Activated T-helper 17 cell treated with anti-CD3 and anti-CD28 coated beads, Interleukin-2, amount 50 U/mL, for 72 hours (primary cell): Measurements from ENCODE around the gene PAF1. TPM values are rescaled to one million over a fixed set of nuclear protein-coding genes. Genes with fewer than 3 reads are reported as not detected.

Experiments
- ATAC-seq: fragments of 150-1000 bp; cut with Tn5 transposase; replicated peaks from 2 replicates; pipeline ENCODE4 v1.10.0; 2021; ENCODE audit warnings: mild to moderate bottlenecking, moderate library complexity
- H3K27ac Mint-ChIP-seq: one replicate; pipeline ENCODE4 v1.8.0; 2022; ENCODE audit warnings: mixed read lengths
- H3K27me3 Mint-ChIP-seq: one replicate; pipeline ENCODE4 v1.8.0; 2022; ENCODE audit warnings: mixed read lengths
- H3K36me3 Mint-ChIP-seq: one replicate; pipeline ENCODE4 v1.8.0; 2022; ENCODE audit warnings: low read depth, mild to moderate bottlenecking, mixed read lengths
- H3K4me1 Mint-ChIP-seq: one replicate; pipeline ENCODE4 v1.8.0; 2022; ENCODE audit warnings: mixed read lengths
- H3K4me3 Mint-ChIP-seq: one replicate; pipeline ENCODE4 v1.8.0; 2022; ENCODE audit warnings: mild to moderate bottlenecking, mixed read lengths
- H3K9me3 Mint-ChIP-seq: one replicate; pipeline ENCODE4 v1.8.0; 2022; ENCODE audit warnings: mixed read lengths
- total RNA-seq, 2 donors: library from RNA; stranded (reverse); gene quantifications; one replicate each; pipeline ENCODE4 v1.2.3, GENCODE V29; 2022

The PAF1 gene
- 10 to 100 TPM; 46.6 to 58.6 TPM for total RNA-seq

GRCh38 chr19:39390751-39391437, at the start of gene PAF1, which contains the start of gene MED29:
PAF1 (minus strand) TSS chr19:39391106; CDS start chr19:39390864, 242 bp downstream.
MED29 (plus strand) TSS chr19:39391378; CDS start chr19:39391423, 45 bp downstream.
- H3K36me3 Mint-ChIP-seq, result peaks cover 98% of the 10 kb centered on the region
- no peaks in the 10 kb centered on the region for H3K27me3 Mint-ChIP-seq
- peak within 1 kb of the TSS; percentile 99 for H3K27ac Mint-ChIP-seq
- H3K9me3 Mint-ChIP-seq, result no peaks in the 10 kb centered on the region
- ATAC-seq, result peak; percentile 99
- peak within 1 kb of the TSS; percentile 100 for H3K4me3 Mint-ChIP-seq
- peaks cover 5% of the 10 kb centered on the region for H3K4me1 Mint-ChIP-seq

DNA sequence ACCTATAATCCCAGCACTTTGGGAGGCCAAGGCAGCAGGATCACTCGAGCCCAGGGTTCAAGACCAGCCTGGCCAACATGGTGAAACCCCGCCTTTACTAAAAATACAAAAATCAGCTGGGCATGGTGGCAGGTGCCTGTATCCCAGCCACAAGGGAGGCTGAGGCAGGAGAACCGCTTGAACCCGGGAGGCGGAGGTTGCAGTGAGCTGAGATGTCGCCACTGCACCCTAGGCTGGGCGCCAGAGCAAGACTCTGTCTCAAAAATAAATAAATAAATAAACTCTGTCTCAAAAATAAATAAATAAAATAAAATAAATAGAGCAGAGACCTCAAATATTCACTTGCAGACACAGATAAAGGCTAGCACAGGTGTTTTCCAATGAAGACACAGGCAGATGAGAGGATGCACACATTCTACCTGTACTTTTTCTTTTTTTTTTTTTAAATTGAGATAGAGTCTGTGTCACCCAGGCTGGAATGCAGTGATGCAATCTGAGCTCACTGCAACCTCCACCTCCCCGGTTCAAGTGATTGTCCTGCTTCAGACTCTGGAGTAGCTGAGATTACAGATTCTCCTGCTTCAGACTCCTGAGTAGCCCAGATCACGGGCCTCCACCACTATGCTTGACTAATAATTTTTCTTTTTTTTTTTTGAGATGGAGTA, 47.5 kb upstream of the PAF1 start:
- H3K4me1 Mint-ChIP-seq, result peaks cover 30% of the 10 kb centered on the region
- no peak overlapping the region for H3K4me3 Mint-ChIP-seq
- no peak for ATAC-seq
- H3K36me3 Mint-ChIP-seq, result peaks cover 33% of the 10 kb centered on the region
- no peaks in the 10 kb centered on the region for H3K27me3 Mint-ChIP-seq
- no peaks in the 10 kb centered on the region for H3K9me3 Mint-ChIP-seq
- H3K27ac Mint-ChIP-seq, result no peak overlapping the region

GRCh38 chr19:39436350-39436716, 45.4 kb upstream of the PAF1 start:
- Mint-ChIP-seq H3K27ac (peak overlapping the region; percentile 100), H3K4me1 (peaks cover 32% of the 10 kb centered on the region), H3K27me3 (no peaks in the 10 kb centered on the region), H3K36me3 (peaks cover 53% of the 10 kb centered on the region), H3K4me3 (peak overlapping the region; percentile 100), H3K9me3 (no peaks in the 10 kb centered on the region)
- ATAC-seq, result no peak

GRCh38 chr19:39435499-39436349, 44.8 kb upstream of the PAF1 start, which contains the start of gene RPS16:
RPS16 (minus strand) TSS chr19:39435949; CDS start chr19:39435895, 54 bp downstream.
- peak; percentile 88 for ATAC-seq
- Mint-ChIP-seq H3K9me3 (no peaks in the 10 kb centered on the region), H3K4me1 (peaks cover 32% of the 10 kb centered on the region), H3K27ac (peak within 1 kb of the TSS; percentile 100), H3K36me3 (peaks cover 59% of the 10 kb centered on the region), H3K27me3 (no peaks in the 10 kb centered on the region), H3K4me3 (peak within 1 kb of the TSS; percentile 100)

DNA sequence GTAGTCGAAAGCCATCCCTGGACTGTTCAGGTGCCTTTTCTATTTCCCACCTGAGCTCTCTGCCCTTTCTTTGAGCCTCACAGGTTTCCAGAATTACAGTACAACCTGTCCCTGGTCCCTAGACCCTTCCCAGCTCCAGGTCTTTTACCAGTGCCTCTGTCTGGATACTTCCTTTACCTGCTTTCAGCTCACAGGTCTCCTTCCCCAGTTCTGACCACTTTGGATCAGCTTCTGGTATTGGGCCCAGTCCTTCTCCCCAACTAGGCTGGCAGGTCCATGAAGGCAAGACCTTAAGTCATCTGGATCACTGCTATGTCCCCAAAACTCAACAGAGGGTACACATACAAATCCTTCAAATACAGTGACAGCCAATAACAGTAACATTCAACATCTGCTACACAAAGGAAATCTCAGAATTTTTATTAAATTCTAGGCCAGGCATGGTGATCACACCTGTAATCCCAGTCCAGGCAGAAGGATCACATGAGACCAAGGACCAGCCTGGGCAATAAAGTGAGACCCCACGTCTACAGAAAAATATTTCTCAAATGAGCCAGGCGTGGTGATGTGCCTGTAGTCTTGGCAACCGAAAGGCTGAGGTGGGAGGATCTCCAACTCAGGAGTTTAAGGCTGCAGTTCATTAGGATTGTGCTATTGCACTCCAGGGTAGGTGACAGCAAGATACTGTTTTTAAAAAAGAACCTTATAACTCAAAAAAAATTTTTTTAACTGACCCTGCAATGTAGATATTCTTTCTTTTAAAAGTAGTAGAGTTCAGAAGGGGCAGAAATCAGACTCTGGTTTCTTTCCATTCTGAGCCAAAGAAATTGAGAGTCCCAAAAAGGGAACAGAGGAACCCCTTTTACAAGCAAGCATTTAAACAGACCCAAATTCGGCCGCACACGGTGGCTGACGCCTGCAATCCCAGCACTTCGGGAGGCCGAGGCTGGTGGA, 43.5 kb upstream of the PAF1 start:
- peak overlapping the region; percentile 100 for H3K27ac Mint-ChIP-seq
- H3K27me3 Mint-ChIP-seq, result no peaks in the 10 kb centered on the region
- peaks cover 36% of the 10 kb centered on the region for H3K4me1 Mint-ChIP-seq
- H3K4me3 Mint-ChIP-seq, result peak overlapping the region; percentile 100
- no peaks in the 10 kb centered on the region for H3K9me3 Mint-ChIP-seq
- peaks cover 61% of the 10 kb centered on the region for H3K36me3 Mint-ChIP-seq
- ATAC-seq, result no peak

GRCh38 chr19:39433480-39434079, 42.7 kb upstream of the PAF1 start:
- peaks cover 36% of the 10 kb centered on the region for H3K4me1 Mint-ChIP-seq

DNA sequence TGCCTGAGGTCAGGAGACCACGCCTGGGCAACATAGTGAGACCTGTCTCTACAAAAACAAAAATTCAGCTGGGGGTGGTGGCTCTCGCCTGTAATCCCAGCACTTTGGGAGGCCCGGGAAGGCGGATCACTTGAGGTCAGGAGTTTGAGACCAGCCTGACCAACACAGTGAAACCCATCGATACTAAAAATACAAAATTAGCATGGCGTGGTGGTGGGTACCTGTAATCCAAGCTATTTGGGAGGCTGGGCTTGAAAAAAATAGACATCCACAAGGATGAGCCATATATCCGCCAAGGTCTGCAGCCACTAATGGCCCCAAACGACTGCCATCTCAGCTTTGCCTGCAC, 41.7 kb upstream of the PAF1 start:
- no peaks in the 10 kb centered on the region for H3K9me3 Mint-ChIP-seq
- no peak for ATAC-seq
- peak overlapping the region; percentile 100 for H3K4me3 Mint-ChIP-seq
- peaks cover 61% of the 10 kb centered on the region for H3K36me3 Mint-ChIP-seq
- H3K27ac Mint-ChIP-seq, result peak overlapping the region; percentile 100
- H3K4me1 Mint-ChIP-seq, result peaks cover 36% of the 10 kb centered on the region
- no peaks in the 10 kb centered on the region for H3K27me3 Mint-ChIP-seq

More at GRCh38 chr19:39433480-39434079, 42.7 kb upstream of the PAF1 start:
- Mint-ChIP-seq H3K27me3 (no peaks in the 10 kb centered on the region), H3K27ac (peak overlapping the region; percentile 100), H3K4me3 (peak overlapping the region; percentile 100), H3K36me3 (peaks cover 61% of the 10 kb centered on the region), H3K9me3 (no peaks in the 10 kb centered on the region)
- ATAC-seq, result no peak

GRCh38 chr19:39430675-39431593, 40.0 kb upstream of the PAF1 start:
- H3K36me3 Mint-ChIP-seq, result peaks cover 54% of the 10 kb centered on the region
- H3K27ac Mint-ChIP-seq, result peak overlapping the region; percentile 100
- peak overlapping the region; percentile 100 for H3K4me3 Mint-ChIP-seq
- H3K4me1 Mint-ChIP-seq, result peaks cover 29% of the 10 kb centered on the region
- peak; percentile 86 for ATAC-seq
- no peaks in the 10 kb centered on the region for H3K9me3 Mint-ChIP-seq
- H3K27me3 Mint-ChIP-seq, result no peaks in the 10 kb centered on the region

DNA sequence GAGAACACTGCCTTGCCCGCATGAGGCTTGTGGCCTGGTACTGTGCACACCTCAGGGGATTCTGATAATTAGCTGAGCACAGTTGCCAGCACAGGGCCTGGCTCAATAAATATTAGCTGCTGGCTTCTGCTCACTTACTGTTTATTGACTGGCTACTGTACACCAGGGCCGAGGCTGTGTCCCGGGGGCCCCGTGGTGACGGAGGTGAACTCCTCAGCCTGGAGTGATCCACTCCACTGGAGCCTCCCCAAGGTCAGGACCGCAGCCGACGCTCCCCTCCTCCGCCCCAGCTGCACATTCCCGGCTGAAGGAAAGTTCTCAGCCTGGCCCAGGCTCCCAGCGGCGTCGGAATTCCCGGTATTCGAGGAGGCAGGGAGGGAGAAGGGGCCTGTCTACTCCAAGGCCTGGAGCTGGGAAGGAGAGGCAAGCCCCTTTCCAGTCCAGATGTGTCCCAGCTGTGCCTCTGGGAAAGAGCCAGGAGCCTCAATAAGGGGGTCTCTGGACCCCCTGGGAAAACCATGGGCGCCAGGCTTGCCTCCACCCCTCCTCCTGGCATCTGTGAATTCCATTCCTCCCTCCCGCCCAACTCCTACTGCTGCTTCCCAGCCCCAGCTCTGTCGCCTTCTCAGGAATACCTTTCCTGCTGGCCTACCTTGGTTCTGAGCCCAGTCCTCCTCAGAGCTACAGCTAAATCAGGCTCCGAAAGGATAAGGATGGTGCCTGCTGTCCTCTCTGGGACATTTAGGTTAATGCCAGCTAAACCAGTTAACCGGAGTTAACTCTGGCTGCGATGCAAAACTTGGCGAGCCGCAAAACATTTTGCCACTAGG, 37.6 kb upstream of the PAF1 start:
- no peaks in the 10 kb centered on the region for H3K9me3 Mint-ChIP-seq
- peak overlapping the region; percentile 41 for H3K27ac Mint-ChIP-seq
- no peaks in the 10 kb centered on the region for H3K27me3 Mint-ChIP-seq
- no peak for ATAC-seq
- peaks cover 40% of the 10 kb centered on the region for H3K36me3 Mint-ChIP-seq
- no peak overlapping the region for H3K4me3 Mint-ChIP-seq
- peaks cover 15% of the 10 kb centered on the region for H3K4me1 Mint-ChIP-seq

DNA sequence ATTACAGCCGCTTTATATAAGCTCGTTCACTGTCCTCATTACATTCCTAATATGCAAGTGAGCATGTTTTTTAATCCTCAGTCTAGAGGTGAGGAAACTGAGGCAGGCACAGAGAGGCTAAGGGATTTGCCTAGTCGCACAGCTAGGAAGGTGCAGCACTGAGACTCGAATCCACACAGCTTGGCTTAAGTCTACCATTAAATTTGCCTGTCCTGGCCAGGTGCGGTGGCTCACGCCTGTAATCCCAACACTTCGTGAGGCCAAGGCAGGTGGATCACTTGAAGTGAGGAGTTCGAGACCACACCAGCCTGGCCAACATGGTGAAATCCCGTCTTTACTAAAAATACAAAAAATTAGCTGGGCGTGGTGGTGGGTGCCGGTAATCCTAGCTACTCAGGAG, 36.8 kb upstream of the PAF1 start:
- H3K36me3 Mint-ChIP-seq, result peaks cover 36% of the 10 kb centered on the region
- no peaks in the 10 kb centered on the region for H3K27me3 Mint-ChIP-seq
- H3K27ac Mint-ChIP-seq, result no peak overlapping the region
- H3K4me3 Mint-ChIP-seq, result no peak overlapping the region
- peaks cover 8% of the 10 kb centered on the region for H3K4me1 Mint-ChIP-seq
- no peaks in the 10 kb centered on the region for H3K9me3 Mint-ChIP-seq
- ATAC-seq, result no peak

GRCh38 chr19:39426170-39426569, 35.3 kb upstream of the PAF1 start:
- Mint-ChIP-seq H3K4me3 (no peak overlapping the region), H3K9me3 (no peaks in the 10 kb centered on the region), H3K36me3 (peaks cover 25% of the 10 kb centered on the region), H3K27ac (peak overlapping the region; percentile 2), H3K4me1 (peaks cover 8% of the 10 kb centered on the region), H3K27me3 (no peaks in the 10 kb centered on the region)
- no peak for ATAC-seq

GRCh38 chr19:39425744-39426143, 34.8 kb upstream of the PAF1 start:
- Mint-ChIP-seq H3K4me3 (no peak overlapping the region), H3K36me3 (peaks cover 21% of the 10 kb centered on the region), H3K27ac (peak overlapping the region; percentile 2), H3K4me1 (peaks cover 8% of the 10 kb centered on the region), H3K27me3 (no peaks in the 10 kb centered on the region), H3K9me3 (no peaks in the 10 kb centered on the region)
- ATAC-seq, result no peak
